NCI-H526 (cell line): ENCODE measurements around the gene STPG3.

Source experiments
- DNase-seq, 2 experiments: peaks; one replicate each; lab custom pipeline; 2025; lab: John Stamatoyannopoulos, UW

The STPG3 gene

DNA sequence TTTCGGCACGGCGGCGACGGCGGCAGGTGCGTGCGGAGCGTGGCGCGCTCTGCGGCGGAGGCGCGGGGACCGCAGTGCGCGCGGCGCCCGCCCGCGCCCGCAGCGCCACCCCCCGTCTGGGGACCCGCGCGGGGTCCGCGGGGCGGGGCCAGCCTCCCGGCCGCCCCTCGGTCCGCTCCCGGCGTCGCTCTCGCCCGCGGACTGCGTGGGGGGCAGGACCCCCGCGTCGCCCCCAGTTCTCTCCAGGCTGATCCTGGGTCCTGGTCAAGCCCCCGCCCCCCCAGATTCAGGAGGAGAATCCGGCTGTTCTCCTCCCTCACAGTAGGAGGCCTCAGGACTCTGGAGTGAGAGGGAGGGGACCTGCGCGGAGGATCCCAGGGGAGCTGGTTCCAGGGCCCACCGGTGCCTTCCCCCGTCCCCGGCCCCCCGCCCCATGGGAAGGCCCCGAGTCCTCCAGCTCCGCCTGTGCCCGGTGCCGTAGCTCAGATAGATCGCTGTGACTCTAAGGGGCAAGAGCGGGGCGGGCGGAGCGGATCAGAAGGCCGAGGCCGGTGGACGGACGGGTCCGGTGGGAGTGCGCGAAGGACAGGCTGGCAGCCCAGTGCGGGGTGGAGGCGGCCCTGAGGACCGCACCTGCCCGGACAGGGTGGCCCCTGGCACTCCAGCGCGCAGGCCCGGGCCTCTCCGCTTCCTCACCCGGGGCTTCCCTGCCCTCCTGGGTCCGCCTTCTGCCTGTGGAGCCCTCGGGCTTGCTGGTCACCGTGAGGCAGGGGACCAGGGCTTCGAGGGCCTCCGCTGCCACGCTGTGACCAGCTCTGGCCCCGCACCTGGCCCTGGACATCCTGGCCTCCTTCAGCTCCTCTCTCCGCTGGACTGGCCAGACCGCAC lies 28.7 kb upstream of the STPG3 start, which contains the start of gene RNF208:
TSS of gene RNF208 (minus strand) at position 51 of the 888 bp plus-strand sequence. CDS start 1,028 bp downstream, outside the sequence.
- DNase-seq: peak in 1 of 2 experiments; percentile 45

- peak; percentile 87 to 96 for DNase-seq
Observed at GRCh38 chr9:137223078-137223970, 27.8 kb upstream of the STPG3 start.

DNA sequence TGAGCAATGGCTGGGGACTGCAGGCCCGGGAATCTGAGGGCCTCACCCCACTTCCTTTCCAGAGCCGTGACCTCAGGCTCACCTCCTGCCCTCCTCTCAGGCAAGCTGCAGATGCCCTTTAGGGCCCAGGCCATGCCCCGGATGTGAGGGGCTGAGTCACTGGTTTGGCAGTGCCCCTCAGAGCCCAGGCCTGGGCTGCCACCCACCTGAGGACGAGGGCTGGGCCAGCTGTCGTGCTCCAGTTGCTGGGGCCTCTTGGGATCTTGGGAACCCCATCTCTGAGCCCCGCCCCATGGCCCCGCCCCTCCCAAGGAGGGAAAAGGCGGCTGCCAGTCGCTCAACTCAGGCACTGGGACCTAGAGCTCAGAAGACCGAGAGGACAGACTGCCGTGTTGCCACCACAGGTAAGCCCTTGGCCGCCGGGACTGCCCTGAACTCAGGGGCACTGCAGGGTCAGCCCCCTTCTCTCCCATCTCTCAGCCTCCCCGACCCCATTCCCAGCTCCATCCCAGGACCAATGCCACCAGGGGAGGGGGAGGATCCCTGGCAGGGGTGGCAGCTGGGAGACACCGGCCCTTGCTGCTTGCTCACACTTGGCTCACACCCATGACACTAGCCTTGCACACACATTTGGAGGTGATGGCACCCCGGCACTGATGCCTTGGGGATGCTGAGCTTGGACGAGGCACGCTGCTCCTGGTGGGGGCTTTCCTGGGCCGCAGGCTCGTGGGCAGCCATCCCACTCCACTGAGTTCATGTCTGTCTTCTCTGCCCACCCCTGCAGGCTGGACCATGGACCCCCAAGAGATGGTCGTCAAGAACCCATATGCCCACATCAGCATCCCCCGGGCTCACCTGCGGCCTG lies 26.0 kb upstream of the STPG3 start, which contains the start of gene CYSRT1:
TSS of gene CYSRT1 (plus strand) at position 345 of the 865 bp plus-strand sequence. CDS start at position 793, 448 bp downstream.
- DNase-seq: no peak

- DNase-seq: no peak
Observed at GRCh38 chr9:137225699-137226331, 25.3 kb upstream of the STPG3 start.

DNA sequence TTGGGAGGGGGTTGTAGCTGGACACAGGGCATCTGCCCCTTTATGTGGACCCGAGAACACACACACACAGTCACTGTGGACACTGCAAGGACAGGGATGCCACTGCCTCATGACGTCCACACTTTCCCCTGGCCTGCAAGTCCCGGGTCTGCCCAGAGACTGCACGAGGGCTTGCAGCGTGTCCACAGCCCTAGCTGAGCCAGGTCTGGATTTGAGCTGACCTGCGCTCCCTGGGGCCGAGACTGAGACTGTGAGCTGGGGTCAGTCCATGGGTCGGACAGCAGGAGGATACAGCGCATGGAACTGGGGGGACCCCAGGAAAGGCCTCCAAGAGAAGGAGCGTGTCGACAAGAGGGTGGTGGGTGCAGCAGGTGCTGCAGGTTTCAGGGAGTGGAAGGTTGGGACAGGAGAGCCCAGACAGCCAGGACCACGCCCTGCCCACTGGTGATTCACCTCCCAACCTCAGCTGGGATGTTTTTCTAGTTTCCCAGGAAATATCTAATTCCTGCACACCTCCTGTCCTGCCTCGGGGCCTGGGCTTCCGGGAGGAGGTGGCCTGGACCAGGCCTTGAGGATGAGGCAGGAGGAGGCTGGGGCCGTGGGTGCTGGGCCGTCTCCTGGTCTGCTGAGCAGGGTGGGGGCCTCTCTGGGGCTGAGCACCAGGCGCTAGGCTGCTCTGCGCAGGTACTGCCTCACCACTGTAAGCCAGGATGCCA lies 24.6 kb upstream of the STPG3 start:
- DNase-seq: no peak

- peak; percentile 39 to 86 for DNase-seq
Observed at GRCh38 chr9:137227054-137227852, 23.8 kb upstream of the STPG3 start, which contains the start of gene RNF224. RNF224 (plus strand) TSS chr9:137227502; CDS start chr9:137228336, 834 bp downstream.

GRCh38 chr9:137227853-137228505 lies 23.1 kb upstream of the STPG3 start:
- DNase-seq: no peak

GRCh38 chr9:137228506-137228967 lies 22.5 kb upstream of the STPG3 start:
- DNase-seq: no peak

GRCh38 chr9:137228968-137229896 lies 21.9 kb upstream of the STPG3 start:
- no peak for DNase-seq

- no peak for DNase-seq
Observed at GRCh38 chr9:137229903-137230704, 21.0 kb upstream of the STPG3 start.

DNA sequence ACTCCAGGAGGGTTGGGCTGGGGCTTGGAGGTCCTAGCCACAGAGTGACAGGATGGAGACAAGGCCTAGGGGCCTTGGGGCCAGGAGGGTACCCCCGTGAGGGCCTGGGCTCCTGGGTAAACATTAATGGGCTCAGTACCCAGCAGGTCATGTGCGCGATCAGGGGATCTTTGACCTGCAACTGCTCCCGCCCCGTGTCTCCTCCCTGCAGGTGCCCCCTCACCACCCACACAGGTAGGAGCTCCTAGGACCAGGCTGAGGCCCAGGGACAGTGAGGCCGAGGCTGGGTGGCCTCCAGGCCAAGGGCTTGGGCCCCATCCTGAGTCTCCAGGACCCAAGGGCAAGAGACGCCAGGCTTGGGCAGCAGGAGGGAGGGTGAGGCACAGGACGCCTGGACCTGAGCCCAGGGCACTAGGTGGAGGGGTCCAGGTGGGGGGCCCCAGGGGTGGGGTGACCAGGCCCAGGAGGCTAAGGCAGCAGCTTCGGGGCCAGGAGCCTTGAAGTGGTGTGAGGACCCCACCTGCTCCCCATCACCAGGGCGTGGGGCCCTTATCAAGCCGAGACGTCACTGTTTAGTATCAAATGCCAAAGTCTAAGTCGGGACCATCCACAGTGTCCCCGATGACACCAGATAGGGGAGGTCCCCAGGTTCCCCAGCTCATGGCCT lies 20.2 kb upstream of the STPG3 start, which contains the start of gene SLC34A3:
TSS of gene SLC34A3 (plus strand) at position 197 of the 667 bp plus-strand sequence. CDS start 802 bp downstream, outside the sequence.
- no peak for DNase-seq

GRCh38 chr9:137231372-137232039 lies 19.6 kb upstream of the STPG3 start:
- no peak for DNase-seq

GRCh38 chr9:137232101-137232500 lies 19.0 kb upstream of the STPG3 start:
- DNase-seq: no peak

DNA sequence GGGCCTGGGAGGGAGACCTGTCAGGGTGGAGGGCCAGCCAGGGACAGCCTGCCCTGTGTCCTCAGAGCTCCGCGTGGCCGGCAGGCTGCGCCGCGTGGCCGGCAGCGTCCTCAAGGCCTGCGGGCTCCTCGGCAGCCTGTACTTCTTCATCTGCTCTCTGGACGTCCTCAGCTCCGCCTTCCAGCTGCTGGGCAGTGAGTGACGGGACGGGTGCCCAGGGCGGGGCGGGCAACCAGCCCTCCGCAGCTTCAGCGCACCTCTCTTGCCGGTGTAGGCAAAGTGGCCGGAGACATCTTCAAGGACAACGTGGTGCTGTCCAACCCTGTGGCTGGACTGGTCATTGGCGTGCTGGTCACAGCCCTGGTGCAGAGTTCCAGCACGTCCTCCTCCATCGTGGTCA lies 18.6 kb upstream of the STPG3 start:
- no peak for DNase-seq
